Measurements from ENCODE around the gene PTPRM. TPM values are rescaled to one million over a fixed set of nuclear protein-coding genes. Genes with fewer than 3 reads are reported as not detected.

The PTPRM gene
- total RNA-seq, 2 experiments from 2014 or later, result 2.1 to 3.0 TPM

DNA sequence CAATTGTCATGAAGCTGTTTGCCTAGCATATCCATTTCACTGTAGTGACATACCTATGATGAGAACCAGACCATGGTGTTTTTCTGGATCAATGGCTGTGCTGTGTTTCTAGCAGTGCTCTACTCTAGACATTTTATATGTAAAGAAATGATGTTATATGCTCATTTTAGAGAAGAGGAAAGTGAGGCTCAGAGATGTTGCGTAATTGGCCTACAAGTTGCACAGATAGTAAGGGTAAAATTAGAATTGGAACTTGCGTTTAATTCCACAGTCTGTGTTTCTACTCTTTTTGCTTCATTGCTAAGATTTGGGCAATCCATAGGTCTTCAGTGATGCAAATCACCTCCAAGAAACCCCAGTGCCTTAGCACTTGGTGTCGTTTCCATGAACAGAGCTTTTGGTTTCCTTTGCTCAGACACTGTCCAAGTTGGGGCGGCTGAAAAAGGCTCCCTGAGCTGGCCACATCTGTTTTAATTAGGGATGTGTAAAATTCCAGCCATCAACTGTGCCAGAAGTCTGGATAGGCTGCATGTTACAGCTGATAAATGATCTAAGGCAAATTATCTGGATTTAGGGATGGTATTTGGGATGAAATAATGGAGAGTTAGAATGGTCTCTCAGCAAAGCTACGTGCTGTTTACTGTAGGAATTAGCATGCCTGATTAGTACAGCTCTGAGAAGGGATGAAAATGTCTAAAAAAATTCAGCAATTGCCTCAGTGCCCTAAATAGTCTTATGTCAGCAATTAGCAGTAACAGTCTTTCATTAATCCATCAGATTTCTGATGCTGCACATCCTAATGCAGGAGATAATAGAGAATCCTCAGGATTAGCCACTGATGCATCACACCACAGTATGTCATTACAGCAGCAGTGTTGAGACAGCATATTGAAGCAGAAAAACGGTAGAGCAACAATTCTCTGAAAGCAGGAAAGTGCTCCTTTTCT is 65.3 kb downstream of the PTPRM start:
- H3K4me1 Mint-ChIP-seq (ENCODE audit: low read depth), result no peaks in the 10 kb centered on the region
- H3K27ac Mint-ChIP-seq, result no peak overlapping the region
- no peaks in the 10 kb centered on the region for H3K9me3 Mint-ChIP-seq
- DNase-seq, result no peak
- H3K36me3 Mint-ChIP-seq (ENCODE audit: low read depth), result no peaks in the 10 kb centered on the region
- no peaks in the 10 kb centered on the region for H3K27me3 Mint-ChIP-seq
- CTCF ChIA-PET, result no interaction called here
- intact Hi-C loops (cut with micrococcal nuclease), result no loop called here
- ATAC-seq, result no peak
- POLR2A ChIA-PET, result no interaction called here
- TF ChIP-seq CTCF (IDR thresholded peaks at IDR 0.05), result no peak
- H3K4me3 Mint-ChIP-seq, result no peak overlapping the region

DNA sequence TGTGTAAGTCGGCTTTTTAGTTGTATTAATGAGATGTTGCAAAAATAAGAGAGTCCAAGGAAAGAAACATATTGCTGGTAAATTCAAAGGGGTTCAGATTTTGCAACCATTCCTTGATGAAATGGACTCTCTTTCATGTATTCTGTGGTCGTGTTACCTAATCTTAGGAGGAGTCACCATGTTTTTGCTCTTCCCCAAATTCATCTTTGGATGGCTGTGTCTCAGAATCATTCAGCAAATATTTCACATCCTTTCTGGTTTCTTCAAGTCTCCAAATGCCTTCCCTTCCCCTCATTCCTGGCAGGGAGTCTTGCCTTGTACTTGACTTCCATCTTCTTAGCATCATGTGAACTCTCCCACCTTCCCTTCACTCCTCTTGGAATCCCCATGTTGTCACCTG is 66.1 kb downstream of the PTPRM start:
- intact Hi-C loops (cut with micrococcal nuclease), result no loop called here
- H3K36me3 Mint-ChIP-seq (ENCODE audit: low read depth), result no peaks in the 10 kb centered on the region
- no peaks in the 10 kb centered on the region for H3K27me3 Mint-ChIP-seq
- H3K27ac Mint-ChIP-seq, result no peak overlapping the region
- ChIA-PET CTCF (no interaction called here), POLR2A (no interaction called here)
- DNase-seq (no peak), ATAC-seq (no peak)
- no peak overlapping the region for H3K4me3 Mint-ChIP-seq
- no peak for TF ChIP-seq CTCF (IDR thresholded peaks at IDR 0.05)
- no peaks in the 10 kb centered on the region for H3K4me1 Mint-ChIP-seq (ENCODE audit: low read depth)
- no peaks in the 10 kb centered on the region for H3K9me3 Mint-ChIP-seq

DNA sequence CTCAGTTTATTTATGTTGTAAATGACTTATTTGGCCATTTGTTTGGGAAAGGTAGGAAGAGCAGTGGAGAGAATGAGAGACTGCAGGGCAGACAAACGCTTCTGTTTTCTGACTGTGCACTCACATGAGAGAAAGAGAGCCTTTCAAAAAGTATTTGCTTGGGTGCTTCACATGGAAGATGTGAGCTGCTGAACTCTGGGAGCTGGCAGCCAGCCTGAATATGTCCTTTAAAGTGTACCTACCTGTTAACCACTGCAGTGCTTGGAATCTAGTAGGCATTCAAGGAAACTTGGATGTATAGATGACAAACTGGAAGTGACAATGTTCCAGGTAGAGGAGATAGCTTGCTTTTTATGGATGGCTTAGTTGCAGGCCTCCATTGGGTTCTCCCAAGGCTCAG is 68.8 kb downstream of the PTPRM start:
- DNase-seq (no peak), ATAC-seq (no peak)
- intact Hi-C loops (cut with micrococcal nuclease), result no loop called here
- TF ChIP-seq CTCF (IDR thresholded peaks at IDR 0.05), result no peak
- Mint-ChIP-seq H3K27me3 (no peaks in the 10 kb centered on the region), H3K4me1 (ENCODE audit: low read depth) (no peaks in the 10 kb centered on the region), H3K4me3 (no peak overlapping the region), H3K27ac (no peak overlapping the region), H3K9me3 (no peaks in the 10 kb centered on the region), H3K36me3 (ENCODE audit: low read depth) (no peaks in the 10 kb centered on the region)
- ChIA-PET CTCF (interaction anchor here (1.0 kb wide), 1 partner anchor 69 kb away, joined by 3 read pairs; the partner anchor contains the start of gene PTPRM), POLR2A (interaction anchor here (0.6 kb wide), 1 partner anchor 8 kb away, joined by 3 read pairs; no protein-coding TSS in a partner anchor)

GRCh38 chr18:7637269-7637668 is 70.2 kb downstream of the PTPRM start:
- ChIA-PET POLR2A (no interaction called here), CTCF (no interaction called here)
- no peaks in the 10 kb centered on the region for H3K36me3 Mint-ChIP-seq (ENCODE audit: low read depth)
- intact Hi-C loops (cut with micrococcal nuclease), result no loop called here
- H3K4me3 Mint-ChIP-seq, result no peak overlapping the region
- no peak overlapping the region for H3K27ac Mint-ChIP-seq
- no peaks in the 10 kb centered on the region for H3K27me3 Mint-ChIP-seq
- TF ChIP-seq CTCF (IDR thresholded peaks at IDR 0.05), result no peak
- no peaks in the 10 kb centered on the region for H3K9me3 Mint-ChIP-seq
- no peaks in the 10 kb centered on the region for H3K4me1 Mint-ChIP-seq (ENCODE audit: low read depth)
- ATAC-seq (no peak), DNase-seq (no peak)

- Mint-ChIP-seq H3K27ac (no peak overlapping the region), H3K4me3 (no peak overlapping the region), H3K4me1 (ENCODE audit: low read depth) (no peaks in the 10 kb centered on the region), H3K36me3 (ENCODE audit: low read depth) (no peaks in the 10 kb centered on the region), H3K27me3 (peaks cover 1% of the 10 kb centered on the region), H3K9me3 (no peaks in the 10 kb centered on the region)
- ChIA-PET CTCF (no interaction called here), POLR2A (no interaction called here)
- no peak for TF ChIP-seq CTCF (IDR thresholded peaks at IDR 0.05)
- DNase-seq, result no peak
- no peak for ATAC-seq
- intact Hi-C loops (cut with micrococcal nuclease), result no loop called here
These were observed 71.2 kb downstream of the PTPRM start for GRCh38 chr18:7638321-7638720.

Data from activated CD8-positive, alpha-beta T cell treated with anti-CD3 and anti-CD28 coated beads for 36 hours (primary cell).